SH-SY5Y (cell line): ENCODE measurements around the gene RUVBL1.

Experiments
- GATA2 ChIP-seq: IDR thresholded peaks from 2 replicates; pipeline ENCODE4 v1.6.1; 2011; ENCODE audit warnings: mild to moderate bottlenecking, low read depth, low read length
- GATA3 ChIP-seq: IDR thresholded peaks from 2 replicates; pipeline ENCODE4 v1.6.1; 2011; ENCODE audit warnings: low read depth, mild to moderate bottlenecking, low read length, moderate library complexity

The RUVBL1 gene

DNA sequence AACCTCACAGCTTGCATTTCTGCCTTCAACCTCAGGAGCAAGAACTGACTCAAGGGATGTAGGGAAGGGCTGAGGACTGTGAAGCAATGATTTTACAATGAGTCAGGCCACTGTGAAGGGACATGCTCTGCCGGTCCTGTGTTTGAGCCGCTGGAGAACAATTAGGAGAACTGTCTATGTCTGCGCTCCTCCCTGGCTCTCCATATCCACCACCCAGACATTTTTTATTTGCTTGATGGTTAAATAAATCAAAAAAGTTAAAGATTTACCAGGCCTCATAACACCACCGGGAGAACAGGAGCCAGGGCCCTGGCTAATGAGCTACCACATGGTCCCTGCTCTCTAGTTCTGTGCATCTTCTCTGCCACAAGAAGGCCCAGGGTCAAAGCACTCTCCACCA, 41.8 kb downstream of the RUVBL1 start:
- TF ChIP-seq GATA2 (no peak), GATA3 (no peak)

DNA sequence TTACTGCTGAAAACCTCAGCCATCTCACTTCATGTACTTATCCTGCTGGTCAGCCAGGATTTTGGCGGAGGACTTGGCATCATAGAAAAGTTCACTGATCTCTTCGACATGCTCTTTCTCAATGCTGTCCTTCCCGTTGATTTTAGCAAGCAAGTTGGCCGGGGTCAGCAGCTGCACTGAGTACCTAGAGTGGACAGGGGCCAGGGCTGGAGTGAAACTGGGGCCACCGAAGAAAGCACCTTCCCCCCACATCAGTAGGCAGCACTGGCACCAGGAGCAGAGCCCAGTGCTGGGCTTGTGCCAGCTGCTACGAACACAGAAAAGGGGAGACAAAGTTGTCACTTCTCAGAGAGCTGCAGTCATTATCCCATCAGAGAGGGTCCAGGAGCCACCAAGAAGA, 42.4 kb downstream of the RUVBL1 start:
- TF ChIP-seq GATA2 (no peak), GATA3 (no peak)

DNA sequence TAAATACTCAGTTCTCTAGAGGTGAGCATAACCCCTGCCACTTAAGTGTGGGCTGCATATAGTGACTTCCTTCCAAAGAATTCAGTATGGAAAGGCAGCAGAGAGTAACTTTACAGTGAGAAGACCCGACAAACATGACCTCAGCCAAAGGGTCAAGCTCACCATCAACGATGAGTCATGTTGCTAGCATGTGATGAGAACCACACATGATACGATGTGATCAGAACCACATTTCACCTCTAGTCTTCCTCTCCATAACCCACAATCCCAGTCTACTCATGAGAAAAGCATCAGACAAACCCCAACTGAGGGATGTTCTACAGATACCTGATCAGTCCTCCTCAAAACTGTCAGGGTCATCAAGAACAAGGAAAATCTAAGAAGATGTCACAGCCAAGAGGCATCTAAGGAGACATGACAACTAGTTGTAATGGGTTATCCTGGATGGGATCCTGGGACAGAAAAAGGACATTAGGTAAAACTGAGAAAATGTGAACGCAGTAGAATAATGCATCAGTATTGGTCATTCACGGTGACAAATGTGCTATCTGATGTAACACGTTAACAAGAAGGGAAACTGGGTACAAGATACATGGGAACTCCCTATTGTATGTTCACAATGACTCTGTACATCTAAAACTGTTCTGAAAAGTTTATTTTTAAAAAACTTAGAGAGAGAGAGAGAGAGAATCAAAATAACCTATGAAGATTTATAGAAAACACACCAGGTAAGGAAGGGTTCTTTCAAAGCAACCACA, 43.1 kb downstream of the RUVBL1 start:
- TF ChIP-seq GATA3, result no peak

DNA sequence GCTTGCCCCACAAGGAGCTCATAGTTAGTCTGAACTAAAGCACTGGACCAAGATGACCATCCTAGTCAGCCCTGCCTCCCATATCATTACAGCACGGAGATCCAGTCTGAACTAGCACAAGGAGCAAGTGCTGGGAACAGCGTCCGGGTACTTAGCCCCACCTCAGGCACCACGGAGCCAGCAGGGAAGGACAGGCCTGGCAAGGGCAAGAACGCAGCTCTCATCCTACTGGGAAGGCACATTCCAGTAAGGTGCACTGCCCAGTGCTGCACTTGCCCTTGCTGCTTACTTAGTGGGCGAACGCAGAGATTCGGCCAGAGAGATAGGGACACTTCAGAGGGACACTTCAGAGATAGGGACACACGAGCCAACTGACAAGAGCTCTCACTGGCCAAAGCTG, 43.8 kb downstream of the RUVBL1 start:
- TF ChIP-seq GATA2, result no peak
- no peak for TF ChIP-seq GATA3

DNA sequence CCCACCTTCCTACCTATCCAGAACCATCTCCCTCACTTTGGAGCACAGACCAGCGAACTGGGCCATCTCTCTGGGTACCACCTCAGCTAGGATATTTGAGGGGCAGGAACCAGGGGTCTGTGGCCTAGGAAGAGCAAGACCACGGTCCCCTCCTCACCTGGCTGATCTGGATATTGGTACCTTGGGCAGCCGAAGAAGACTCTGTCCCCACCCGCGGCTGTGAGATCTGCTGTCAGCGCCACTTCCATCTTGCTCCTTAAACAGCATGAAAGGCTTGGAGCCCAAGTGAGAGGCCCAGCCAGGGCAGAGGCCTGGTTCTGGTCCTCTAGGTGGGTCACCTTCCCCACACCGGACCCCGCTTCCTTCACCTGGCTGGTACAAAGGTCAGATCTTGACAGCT, 44.7 kb downstream of the RUVBL1 start:
- TF ChIP-seq GATA2 (no peak), GATA3 (no peak)

DNA sequence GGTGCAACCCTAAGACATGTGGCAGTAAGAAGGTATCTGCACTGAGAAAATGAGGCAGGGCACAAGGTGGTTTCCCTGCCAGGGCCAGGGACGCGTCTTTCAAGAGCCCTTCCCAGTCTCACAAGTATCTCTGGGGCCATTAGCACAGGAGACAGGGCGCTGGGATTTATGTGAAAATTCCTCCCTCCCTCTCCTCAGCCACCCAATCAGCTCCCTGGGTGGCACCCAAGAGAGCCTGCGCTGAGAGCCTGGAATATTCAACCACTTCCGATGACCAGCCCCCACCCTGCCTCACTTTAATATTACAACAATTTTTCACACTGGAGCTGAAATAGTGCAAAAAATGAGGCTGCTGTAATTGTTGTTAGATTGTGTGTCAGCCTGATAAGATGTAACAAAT, 45.3 kb downstream of the RUVBL1 start:
- TF ChIP-seq GATA2, result no peak
- no peak for TF ChIP-seq GATA3

DNA sequence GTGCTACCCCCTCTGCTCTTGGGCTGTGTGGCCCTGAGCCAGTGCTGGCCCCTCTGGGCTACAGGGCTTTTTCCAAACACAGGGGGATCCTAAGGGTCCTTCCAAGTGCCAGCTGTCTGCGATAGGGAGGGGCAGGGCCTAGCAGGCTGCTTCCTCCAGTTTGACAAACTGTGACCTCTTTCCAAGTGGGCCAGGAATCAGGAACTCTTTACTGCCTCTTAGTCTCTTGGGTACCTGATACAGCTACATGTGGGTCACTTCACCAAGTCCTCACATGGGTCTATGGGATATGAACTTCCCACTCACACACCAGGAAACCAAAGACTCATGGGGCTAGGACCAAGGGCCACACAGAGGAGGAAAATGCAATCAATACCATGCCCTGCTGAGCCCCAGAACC, 45.9 kb downstream of the RUVBL1 start:
- TF ChIP-seq GATA3, result no peak
- no peak for TF ChIP-seq GATA2

DNA sequence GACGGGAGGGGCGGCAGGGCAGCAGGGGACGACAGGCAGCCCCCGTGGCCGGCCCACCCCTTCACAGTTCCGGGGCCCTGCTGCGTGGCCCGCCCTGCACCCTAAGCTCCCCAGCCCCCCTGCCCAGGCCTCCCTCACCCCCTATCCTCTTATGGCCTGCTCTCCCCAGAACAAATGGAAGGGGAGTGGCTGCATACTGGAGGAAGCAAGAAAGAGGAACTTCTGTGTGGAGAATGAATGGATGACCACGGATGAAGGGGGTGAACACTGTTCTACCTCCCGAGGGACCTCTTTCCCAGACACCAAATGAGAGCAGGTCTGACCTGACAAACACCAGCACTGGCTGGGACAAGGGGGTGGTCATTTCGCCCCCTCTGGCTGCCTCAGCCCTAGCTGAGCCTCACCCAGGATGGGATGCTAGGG, 46.4 kb downstream of the RUVBL1 start:
- no peak for TF ChIP-seq GATA2
- no peak for TF ChIP-seq GATA3

DNA sequence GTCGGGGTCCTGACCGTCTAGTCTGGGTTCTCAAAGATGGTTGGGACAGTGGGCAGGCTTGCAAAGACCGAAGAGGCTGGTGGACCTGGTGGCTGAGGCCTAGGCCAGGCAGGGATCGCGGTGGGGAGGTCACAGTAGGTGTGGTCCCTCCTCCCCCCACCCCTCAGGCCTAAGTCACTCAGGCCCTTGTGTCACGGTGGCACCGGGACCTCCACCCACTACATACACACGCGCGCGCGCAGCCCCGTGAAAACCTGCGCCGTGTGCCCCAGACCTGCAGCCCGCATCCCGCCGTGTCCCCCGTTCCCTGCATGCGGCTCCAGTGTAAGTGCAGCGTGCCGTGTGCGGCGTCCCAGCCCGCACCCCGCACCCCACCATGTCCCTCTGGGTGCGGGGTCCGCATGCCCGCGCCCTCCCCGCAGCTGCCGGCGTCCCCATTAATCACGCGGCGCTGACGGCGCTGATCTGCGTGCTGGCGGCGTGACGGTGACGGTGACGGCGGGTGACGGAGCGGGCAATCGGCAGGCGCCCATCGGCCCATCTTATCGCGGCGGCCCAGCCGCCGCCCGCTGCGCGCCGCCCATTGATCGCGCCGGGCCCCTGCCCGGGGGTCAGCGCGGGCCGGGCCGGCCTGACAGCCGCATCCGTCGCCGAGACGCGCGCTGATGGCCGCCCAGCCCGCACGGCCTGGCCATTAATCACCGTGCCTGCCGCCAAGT, 47.0 kb downstream of the RUVBL1 start:
- TF ChIP-seq GATA3 (no peak), GATA2 (no peak)

DNA sequence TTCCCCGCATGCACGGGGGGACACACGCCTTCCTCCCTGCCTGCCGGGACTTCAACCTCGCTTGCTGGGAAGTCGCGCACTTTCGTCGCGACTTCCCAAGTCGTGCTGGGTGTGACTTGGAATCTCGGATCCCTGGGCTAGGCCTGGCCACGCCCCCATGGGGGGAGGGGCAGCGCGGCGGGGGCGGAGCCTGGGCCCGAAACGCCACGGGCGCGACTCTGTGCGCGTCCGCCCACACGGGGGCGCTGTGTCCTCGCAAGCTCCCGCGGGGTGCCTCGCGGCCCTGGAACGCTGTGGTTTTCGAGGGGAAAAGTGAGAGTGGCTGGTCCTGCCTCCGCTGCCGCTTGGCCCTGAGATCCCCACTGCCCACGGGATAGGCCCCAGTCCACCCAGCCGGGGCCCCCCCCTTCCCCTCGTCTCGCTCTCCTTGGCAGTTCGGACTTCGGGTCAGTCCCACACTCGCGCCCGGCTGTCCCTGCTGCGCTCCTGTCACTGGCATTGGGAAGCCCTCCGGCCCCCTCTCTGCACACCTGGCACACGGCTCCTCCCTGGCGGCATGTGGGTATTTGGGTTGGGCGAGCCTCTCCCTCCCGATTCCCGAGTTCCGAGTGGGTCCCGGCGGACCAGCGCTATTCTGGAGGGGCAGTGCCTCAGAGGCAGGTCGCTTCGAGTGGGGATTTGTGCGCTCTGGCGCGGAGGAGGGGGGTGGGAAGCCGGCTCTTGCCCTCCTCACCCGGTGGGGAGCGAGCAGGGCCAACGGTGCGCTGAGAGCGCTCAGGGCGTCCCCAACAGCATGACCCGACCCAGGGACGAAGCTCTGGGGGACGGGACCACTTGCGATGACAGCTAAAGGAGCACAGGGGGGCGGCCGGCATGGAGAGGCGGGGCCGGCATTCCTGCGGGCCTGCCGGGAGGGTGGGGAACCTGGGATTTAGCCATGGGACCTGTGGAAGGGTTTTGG, 47.8 kb downstream of the RUVBL1 start:
- TF ChIP-seq GATA2, result no peak
- TF ChIP-seq GATA3, result no peak

DNA sequence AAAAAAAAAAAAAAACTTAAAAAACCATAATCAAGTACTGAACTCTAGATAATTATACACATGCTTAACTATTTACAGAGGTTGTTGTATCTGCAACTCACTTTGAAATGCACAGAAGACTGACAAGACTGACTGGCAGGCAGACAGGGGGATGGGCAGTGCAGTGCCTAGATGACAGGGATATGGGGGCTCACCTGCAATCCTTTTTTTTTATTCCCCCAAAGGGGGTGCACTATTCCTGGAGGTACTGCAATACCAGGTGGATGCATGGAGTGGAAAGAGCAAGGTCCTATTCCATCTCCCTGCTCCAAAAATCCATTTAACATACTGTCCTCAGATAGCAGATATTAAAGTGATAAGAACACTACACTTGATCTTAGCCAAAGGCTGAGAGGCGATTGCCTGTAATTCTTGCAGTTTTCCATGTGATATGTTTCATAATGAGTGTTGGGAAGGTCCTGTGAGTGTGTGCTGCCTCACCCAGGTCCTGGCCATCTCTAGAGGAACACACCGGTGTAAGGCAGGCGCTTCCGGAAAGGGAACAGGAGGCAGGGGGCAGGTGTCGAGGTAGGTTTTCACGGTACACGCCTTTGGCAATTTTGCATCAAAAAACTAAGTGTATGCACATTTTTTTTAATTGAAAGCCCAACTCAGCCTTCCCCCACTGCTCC, 48.6 kb downstream of the RUVBL1 start:
- TF ChIP-seq GATA2 (no peak), GATA3 (no peak)

DNA sequence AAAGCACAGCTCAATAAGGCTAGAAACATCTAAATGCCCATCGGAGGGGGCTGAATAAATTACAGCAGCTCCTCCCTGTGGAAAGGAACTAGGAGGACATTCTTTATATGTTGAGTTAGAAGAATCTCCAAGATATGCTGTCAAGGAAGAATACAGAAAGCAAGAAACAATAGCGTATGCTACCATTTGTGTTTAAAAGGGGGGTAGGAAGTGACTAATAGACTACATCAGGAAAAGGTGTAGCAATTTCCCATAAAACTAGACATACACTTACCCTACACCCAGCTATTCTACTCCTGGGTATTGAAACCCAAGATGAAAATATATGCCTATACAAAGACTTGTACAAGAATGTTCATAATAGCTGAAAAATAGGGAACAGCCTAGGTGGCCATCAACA, 49.8 kb downstream of the RUVBL1 start:
- TF ChIP-seq GATA3 (no peak), GATA2 (no peak)

DNA sequence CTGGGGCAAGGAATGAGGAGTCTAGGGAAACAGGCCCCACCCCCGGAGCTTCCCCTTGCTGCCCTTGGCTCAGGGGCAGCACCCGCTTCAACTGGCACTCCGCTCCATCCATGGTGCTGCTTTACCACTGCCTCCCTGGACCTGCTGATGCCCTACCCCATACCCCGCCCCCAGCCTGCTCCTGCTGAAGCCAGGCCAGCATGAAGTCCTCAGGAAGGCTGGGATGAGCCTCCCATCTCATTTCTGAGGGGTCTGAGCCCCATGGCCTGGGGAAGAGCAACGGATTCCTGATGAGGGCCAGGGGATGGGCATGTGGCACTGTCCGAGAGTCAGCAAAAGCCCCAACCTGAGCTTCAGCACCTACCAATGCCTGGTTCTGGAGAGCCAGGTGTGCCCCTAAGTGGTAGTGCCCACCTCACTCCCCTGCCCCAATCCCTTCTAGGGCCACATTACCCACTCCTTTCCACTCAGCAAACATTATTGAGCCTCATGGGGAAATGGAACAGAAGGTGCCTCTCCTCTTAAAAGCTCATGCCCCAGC, 50.4 kb downstream of the RUVBL1 start:
- no peak for TF ChIP-seq GATA3
- TF ChIP-seq GATA2, result no peak
